GM10248 (cell line): ENCODE measurements around the gene PDE10A.

Experiments used
- CTCF ChIA-PET: fragments of 300-600 bp; sonication (Branson Sonifier 250); formaldehyde crosslinking; extraction: SDS; loops from one replicate; lab custom pipeline; 2021; ENCODE audit warnings: antibody characterized with exemption; lab: Yijun Ruan, JAX
- POLR2A ChIA-PET: fragments of 350-650 bp; sonication (Branson Sonifier 250); formaldehyde crosslinking; extraction: SDS; loops from one replicate; lab custom pipeline; 2020; ENCODE audit warnings: antibody characterized with exemption; lab: Yijun Ruan, JAX
- DNase-seq: peaks from one replicate; pipeline ENCODE4 v3.0.0; 2012; ENCODE audit errors: extremely low spot score
- TF ChIP-seq, protein P1 (sequence below): IDR thresholded peaks from 2 replicates; pipeline ENCODE4 v1.5.1; 2012; ENCODE audit warnings: mild to moderate bottlenecking, low read depth; ENCODE audit errors: extremely low read depth, missing control alignments, control extremely low read depth

PDE10A gene

DNA sequence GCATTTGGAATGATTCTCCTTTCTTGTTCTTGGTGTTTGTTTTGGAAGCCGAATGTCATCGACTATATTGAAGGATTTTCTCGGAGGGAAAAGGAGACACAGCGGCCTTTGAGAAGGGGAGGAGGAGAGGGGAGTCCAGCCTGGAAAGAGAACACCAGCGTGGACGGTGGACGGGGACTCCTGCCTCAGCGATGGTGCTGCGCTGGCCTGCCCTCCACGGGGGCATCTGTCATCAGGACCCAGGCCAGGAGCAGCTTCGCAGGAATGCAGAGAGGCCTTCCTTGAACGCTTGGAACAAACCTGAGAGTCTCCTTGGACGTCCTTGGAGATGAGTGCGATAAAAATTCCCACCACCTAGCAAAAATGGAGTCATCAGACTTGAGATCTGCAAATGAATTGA lies 345.3 kb downstream of the PDE10A start:
- TF ChIP-seq, protein P1, sequence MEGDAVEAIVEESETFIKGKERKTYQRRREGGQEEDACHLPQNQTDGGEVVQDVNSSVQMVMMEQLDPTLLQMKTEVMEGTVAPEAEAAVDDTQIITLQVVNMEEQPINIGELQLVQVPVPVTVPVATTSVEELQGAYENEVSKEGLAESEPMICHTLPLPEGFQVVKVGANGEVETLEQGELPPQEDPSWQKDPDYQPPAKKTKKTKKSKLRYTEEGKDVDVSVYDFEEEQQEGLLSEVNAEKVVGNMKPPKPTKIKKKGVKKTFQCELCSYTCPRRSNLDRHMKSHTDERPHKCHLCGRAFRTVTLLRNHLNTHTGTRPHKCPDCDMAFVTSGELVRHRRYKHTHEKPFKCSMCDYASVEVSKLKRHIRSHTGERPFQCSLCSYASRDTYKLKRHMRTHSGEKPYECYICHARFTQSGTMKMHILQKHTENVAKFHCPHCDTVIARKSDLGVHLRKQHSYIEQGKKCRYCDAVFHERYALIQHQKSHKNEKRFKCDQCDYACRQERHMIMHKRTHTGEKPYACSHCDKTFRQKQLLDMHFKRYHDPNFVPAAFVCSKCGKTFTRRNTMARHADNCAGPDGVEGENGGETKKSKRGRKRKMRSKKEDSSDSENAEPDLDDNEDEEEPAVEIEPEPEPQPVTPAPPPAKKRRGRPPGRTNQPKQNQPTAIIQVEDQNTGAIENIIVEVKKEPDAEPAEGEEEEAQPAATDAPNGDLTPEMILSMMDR, result no peak
- ChIA-PET POLR2A (no interaction called here), CTCF (no interaction called here)
- DNase-seq, result no peak

DNA sequence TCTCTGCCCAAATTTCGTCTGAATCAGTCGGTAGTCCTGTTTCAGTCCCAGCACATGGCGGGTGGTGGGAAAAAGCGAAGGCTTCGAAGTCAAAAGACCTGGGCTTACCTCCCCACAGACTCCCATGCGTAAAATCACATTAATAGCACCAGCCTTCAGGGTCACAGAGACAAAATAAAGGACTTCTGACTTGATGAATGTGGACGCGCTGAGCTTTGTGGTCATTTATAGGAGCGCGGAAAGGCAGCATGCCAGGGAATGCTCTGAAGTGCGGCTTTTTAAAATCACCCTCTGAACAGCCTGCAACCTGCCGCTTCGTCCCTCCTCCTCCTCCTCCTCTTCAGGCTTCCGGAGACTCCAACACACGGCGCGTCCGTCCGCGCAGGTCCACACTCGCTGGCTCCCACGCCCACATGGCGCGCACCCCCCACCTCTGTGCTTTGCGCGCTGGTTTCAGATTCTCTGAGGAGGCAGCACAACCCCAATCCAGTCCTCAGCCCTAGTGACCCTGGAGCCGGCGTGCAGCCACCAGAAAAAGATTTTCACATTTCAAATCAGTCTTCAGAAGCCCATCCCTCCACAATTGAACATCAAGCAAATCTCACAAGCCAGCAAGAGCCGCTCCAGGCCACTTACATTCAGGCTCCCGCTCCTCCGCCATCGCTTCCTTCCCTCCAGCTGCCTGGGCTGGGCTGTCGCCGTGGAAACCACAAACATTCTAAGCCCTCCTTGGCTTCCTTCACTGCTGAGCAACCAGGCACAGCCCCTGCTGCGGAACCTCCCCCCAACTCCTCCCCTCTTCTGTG lies 353.9 kb downstream of the PDE10A start, which contains the start of gene C6orf118:
TSS of gene C6orf118 (minus strand) at position 680 of the 806 bp plus-strand sequence. CDS start at position 661, 19 bp downstream.
- ChIA-PET CTCF (no interaction called here), POLR2A (no interaction called here)
- no peak for DNase-seq
- TF ChIP-seq, protein P1, result no peak

- POLR2A ChIA-PET, result no interaction called here
These were observed 356.1 kb downstream of the PDE10A start for GRCh38 chr6:165306955-165307354.

GRCh38 chr6:165301372-165302246 lies 361.4 kb downstream of the PDE10A start:
- TF ChIP-seq, protein P1, result no peak
- ChIA-PET CTCF (no interaction called here), POLR2A (no interaction called here)
- DNase-seq, result no peak

More at GRCh38 chr6:165306955-165307354, 356.1 kb downstream of the PDE10A start:
- CTCF ChIA-PET, result no interaction called here
- TF ChIP-seq, protein P1, result no peak
- no peak for DNase-seq

DNA sequence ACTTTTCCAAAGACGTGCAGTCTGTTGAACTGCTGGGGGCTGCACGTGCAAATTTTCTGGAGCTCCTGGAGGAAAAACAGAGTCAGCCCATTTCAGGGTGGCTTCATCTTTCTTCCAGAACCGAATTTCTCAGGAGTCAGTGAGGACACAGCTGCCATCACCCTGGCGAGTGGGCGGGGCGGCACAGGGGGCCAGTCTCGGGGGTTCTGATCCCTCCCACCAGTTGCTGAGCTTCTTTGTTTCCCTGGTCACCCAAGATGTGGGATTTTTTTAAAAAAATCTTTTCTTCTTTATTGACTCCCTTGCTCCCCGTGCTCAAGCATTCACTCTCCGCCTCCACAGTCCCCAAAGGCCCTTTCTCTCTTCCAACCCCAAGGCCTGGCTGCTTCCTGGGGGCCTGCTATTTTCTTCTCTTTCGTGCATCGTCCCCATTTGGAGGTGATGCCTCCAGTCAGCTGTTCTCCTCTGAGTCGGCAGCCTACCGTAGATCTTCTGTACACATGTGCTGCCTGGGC lies 362.6 kb downstream of the PDE10A start:
- DNase-seq, result no peak
- POLR2A ChIA-PET, result no interaction called here
- CTCF ChIA-PET, result no interaction called here
- TF ChIP-seq, protein P1, result no peak

GRCh38 chr6:165298875-165299274 lies 364.2 kb downstream of the PDE10A start:
- CTCF ChIA-PET, result no interaction called here
- TF ChIP-seq, protein P1, result no peak
- POLR2A ChIA-PET, result no interaction called here

More at GRCh38 chr6:165298875-165299274, 364.2 kb downstream of the PDE10A start:
- no peak for DNase-seq
